Astrocyte (in vitro differentiated cells and primary cell): Measurements from ENCODE around the gene PRIM1.

ENCODE experiments used
- EZH2 ChIP-seq: IDR thresholded peaks from 2 replicates; pipeline ENCODE4 v1.6.1; 2012; ENCODE audit warnings: mild to moderate bottlenecking, low read length, inconsistent platforms; ENCODE audit not compliant: insufficient read depth
- TF ChIP-seq, protein P1 (sequence below): IDR thresholded peaks from 2 replicates; pipeline ENCODE4 v1.5.1; 2011; ENCODE audit warnings: low read depth, mild to moderate bottlenecking, inconsistent platforms, low read length, moderate library complexity; ENCODE audit not compliant: insufficient read depth

DNA sequence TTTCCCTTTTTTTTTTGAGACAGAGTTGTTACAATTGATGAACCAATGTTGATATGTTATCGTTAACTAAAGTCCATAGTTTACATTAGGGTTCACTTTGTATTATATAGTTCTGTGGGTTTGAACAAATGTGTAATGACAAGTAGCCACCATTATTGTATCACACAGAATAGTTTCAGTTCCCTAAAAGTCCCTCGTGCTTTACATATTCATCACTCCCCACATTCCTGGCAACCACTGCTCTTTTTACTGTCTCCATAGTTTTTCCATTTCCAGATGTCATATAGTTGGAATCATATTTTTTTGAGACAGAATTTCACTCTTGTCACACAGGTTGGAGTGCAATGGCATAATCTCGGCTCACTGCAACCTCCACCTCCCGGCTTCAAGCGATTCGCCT, 23.5 kb upstream of the PRIM1 start:
- TF ChIP-seq, protein P1, sequence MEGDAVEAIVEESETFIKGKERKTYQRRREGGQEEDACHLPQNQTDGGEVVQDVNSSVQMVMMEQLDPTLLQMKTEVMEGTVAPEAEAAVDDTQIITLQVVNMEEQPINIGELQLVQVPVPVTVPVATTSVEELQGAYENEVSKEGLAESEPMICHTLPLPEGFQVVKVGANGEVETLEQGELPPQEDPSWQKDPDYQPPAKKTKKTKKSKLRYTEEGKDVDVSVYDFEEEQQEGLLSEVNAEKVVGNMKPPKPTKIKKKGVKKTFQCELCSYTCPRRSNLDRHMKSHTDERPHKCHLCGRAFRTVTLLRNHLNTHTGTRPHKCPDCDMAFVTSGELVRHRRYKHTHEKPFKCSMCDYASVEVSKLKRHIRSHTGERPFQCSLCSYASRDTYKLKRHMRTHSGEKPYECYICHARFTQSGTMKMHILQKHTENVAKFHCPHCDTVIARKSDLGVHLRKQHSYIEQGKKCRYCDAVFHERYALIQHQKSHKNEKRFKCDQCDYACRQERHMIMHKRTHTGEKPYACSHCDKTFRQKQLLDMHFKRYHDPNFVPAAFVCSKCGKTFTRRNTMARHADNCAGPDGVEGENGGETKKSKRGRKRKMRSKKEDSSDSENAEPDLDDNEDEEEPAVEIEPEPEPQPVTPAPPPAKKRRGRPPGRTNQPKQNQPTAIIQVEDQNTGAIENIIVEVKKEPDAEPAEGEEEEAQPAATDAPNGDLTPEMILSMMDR: no peak
- TF ChIP-seq EZH2: no peak
